ENCODE measurements around the gene FARSB.

DNA sequence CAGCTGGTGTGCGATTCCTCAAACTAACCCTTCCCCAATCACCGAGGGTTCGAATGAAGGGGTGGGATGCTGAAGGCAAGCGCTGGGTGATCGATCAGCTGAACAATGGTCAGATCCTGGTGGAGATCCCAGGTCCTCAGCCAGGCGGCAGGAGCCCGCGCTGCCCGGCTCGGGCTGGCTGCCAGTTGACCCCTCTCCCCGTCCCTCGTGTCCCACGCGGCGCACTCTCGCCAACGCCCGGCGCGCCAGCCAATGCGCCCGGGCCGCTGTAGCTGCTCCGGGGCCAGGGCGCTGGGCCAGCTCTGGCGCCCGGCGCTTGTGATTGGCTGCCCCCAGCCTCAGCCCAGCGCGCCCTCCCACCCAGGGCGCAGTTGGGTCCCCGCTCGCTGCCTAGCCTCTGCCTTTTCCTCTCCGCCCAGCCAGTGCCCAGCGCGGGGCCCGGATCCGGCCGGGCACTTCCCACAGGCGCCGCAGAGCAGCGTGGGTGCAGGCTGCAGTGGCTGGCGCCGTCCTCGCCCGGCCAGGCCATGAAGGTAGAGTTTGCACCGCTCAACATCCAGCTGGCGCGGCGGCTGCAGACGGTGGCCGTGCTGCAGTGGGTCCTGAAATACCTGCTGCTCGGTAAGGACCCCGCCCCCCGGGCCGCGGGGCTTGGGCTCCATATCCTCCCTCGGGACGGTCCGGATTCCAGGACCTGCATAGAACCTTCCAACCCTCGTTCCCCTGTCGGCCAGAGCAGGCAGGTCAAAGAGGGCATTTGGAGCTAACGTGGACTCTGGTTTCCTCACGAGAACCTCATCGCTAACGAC lies 15.6 kb upstream of the FARSB start, which contains the start of gene MOGAT1:
- TF ChIP-seq TAF1 (IDR thresholded peaks at IDR 0.05; ENCODE audit: borderline replicate concordance, low read depth, low read length) (no peak), POLR2AphosphoS5 (IDR thresholded peaks at IDR 0.05; ENCODE audit: low read depth, low read length) (no peak), POLR2A (IDR thresholded peaks at IDR 0.05; ENCODE audit: low read depth, low read length) (no peak)
